GM19324 (cell line): ENCODE measurements around the gene SMYD3.
"Not testable (repeated sequence)": the region's sequence is repeated elsewhere in the genome, so short reads cannot be mapped to it uniquely, and the experiment has no call there.

Source experiments
- ATAC-seq: cut with Tn5 transposase; IDR thresholded peaks from one replicate; pipeline ENCODE4 v1.9.1; 2021; ENCODE audit warnings: mild to moderate bottlenecking, moderate library complexity; ENCODE audit not compliant: unreplicated experiment, low FRiP score

Gene SMYD3

GRCh38 chr1:245984390-245985155 lies 522.5 kb downstream of the SMYD3 start:
- no peak for ATAC-seq

GRCh38 chr1:245983294-245983967 lies 523.6 kb downstream of the SMYD3 start:
- ATAC-seq, result no peak

GRCh38 chr1:245979589-245979988 lies 527.5 kb downstream of the SMYD3 start:
- no peak for ATAC-seq

- no peak for ATAC-seq
Measured at GRCh38 chr1:245978915-245979314, 528.2 kb downstream of the SMYD3 start.

GRCh38 chr1:245972476-245972875 lies 534.6 kb downstream of the SMYD3 start:
- ATAC-seq, result no peak

GRCh38 chr1:245971711-245972085 lies 535.4 kb downstream of the SMYD3 start:
- ATAC-seq, result no peak

GRCh38 chr1:245971076-245971710 lies 535.9 kb downstream of the SMYD3 start:
- ATAC-seq, result not testable (repeated sequence)

- ATAC-seq, result no peak
Measured at GRCh38 chr1:245969283-245969682, 537.8 kb downstream of the SMYD3 start.

- no peak for ATAC-seq
Measured at GRCh38 chr1:245968775-245969174, 538.3 kb downstream of the SMYD3 start.

GRCh38 chr1:245965398-245965797 lies 541.7 kb downstream of the SMYD3 start:
- no peak for ATAC-seq

GRCh38 chr1:245963649-245964048 lies 543.4 kb downstream of the SMYD3 start:
- no peak for ATAC-seq

- ATAC-seq, result no peak
Measured at GRCh38 chr1:245962453-245962852, 544.6 kb downstream of the SMYD3 start.

GRCh38 chr1:245961137-245961540 lies 545.9 kb downstream of the SMYD3 start:
- no peak for ATAC-seq

GRCh38 chr1:245960171-245960570 lies 546.9 kb downstream of the SMYD3 start:
- no peak for ATAC-seq

- no peak for ATAC-seq
Measured at GRCh38 chr1:245958016-245958415, 549.1 kb downstream of the SMYD3 start.

GRCh38 chr1:245957427-245957826 lies 549.7 kb downstream of the SMYD3 start:
- ATAC-seq, result no peak

- no peak for ATAC-seq
Measured at GRCh38 chr1:245956225-245956624, 550.9 kb downstream of the SMYD3 start.

- ATAC-seq, result no peak
Measured at GRCh38 chr1:245953876-245954660, 553.0 kb downstream of the SMYD3 start.

- no peak for ATAC-seq
Measured at GRCh38 chr1:245952383-245953026, 554.6 kb downstream of the SMYD3 start.

- ATAC-seq, result no peak
Measured at GRCh38 chr1:245948786-245949185, 558.3 kb downstream of the SMYD3 start.
